ENCODE results near the gene TBC1D3I. TPM values are rescaled to one million over a fixed set of nuclear protein-coding genes. Genes with fewer than 3 reads are reported as not detected.
"Not testable (repeated sequence)": the region's sequence is repeated elsewhere in the genome, so short reads cannot be mapped to it uniquely, and the experiment has no call there.

TBC1D3I gene
- total RNA-seq: under 1 TPM in 1 of 2 experiments, not detected in 1; 0.14 TPM

GRCh38 chr17:36264470-36264869 is at the start of gene TBC1D3I:
TSS of gene TBC1D3I (minus strand) at chr17:36264570. CDS start at chr17:36262985, 1,585 bp downstream.
- DNase-seq; H3K9me3 Mint-ChIP-seq; intact Hi-C loops (cut with micrococcal nuclease); H3K4me3 Mint-ChIP-seq; H3K36me3 Mint-ChIP-seq; H3K27ac Mint-ChIP-seq; H3K27me3 Mint-ChIP-seq; H3K4me1 Mint-ChIP-seq (ENCODE audit: low read depth); CTCF ChIA-PET; POLR2A ChIA-PET: not testable (repeated sequence)

GRCh38 chr17:36295161-36295560 is 30.8 kb upstream of the TBC1D3I start:
- H3K27ac Mint-ChIP-seq; H3K27me3 Mint-ChIP-seq; H3K4me3 Mint-ChIP-seq; H3K9me3 Mint-ChIP-seq; DNase-seq; H3K36me3 Mint-ChIP-seq; intact Hi-C loops (cut with micrococcal nuclease); CTCF ChIA-PET; H3K4me1 Mint-ChIP-seq (ENCODE audit: low read depth); POLR2A ChIA-PET: not testable (repeated sequence)

GRCh38 chr17:36289965-36290612 is 25.7 kb upstream of the TBC1D3I start:
- H3K4me3 Mint-ChIP-seq; intact Hi-C loops (cut with micrococcal nuclease); DNase-seq; CTCF ChIA-PET; H3K9me3 Mint-ChIP-seq; POLR2A ChIA-PET; H3K27ac Mint-ChIP-seq; H3K36me3 Mint-ChIP-seq; H3K27me3 Mint-ChIP-seq; H3K4me1 Mint-ChIP-seq (ENCODE audit: low read depth): not testable (repeated sequence)

GRCh38 chr17:36284219-36284618 is 19.8 kb upstream of the TBC1D3I start:
- H3K27me3 Mint-ChIP-seq; POLR2A ChIA-PET; DNase-seq; H3K4me1 Mint-ChIP-seq (ENCODE audit: low read depth); H3K27ac Mint-ChIP-seq; CTCF ChIA-PET; H3K36me3 Mint-ChIP-seq; H3K9me3 Mint-ChIP-seq; intact Hi-C loops (cut with micrococcal nuclease); H3K4me3 Mint-ChIP-seq: not testable (repeated sequence)

- POLR2A ChIA-PET; CTCF ChIA-PET; H3K27me3 Mint-ChIP-seq; H3K9me3 Mint-ChIP-seq; H3K4me1 Mint-ChIP-seq (ENCODE audit: low read depth); H3K4me3 Mint-ChIP-seq; H3K27ac Mint-ChIP-seq; DNase-seq; H3K36me3 Mint-ChIP-seq; intact Hi-C loops (cut with micrococcal nuclease): not testable (repeated sequence)
Measured at GRCh38 chr17:36283256-36283655, 18.9 kb upstream of the TBC1D3I start.

GRCh38 chr17:36242046-36242445 is 22.3 kb downstream of the TBC1D3I start:
- H3K9me3 Mint-ChIP-seq; intact Hi-C loops (cut with micrococcal nuclease); POLR2A ChIA-PET; H3K4me1 Mint-ChIP-seq (ENCODE audit: low read depth); H3K27me3 Mint-ChIP-seq; CTCF ChIA-PET; H3K27ac Mint-ChIP-seq; H3K4me3 Mint-ChIP-seq; DNase-seq; H3K36me3 Mint-ChIP-seq: not testable (repeated sequence)

GRCh38 chr17:36229644-36230043 is 34.7 kb downstream of the TBC1D3I start:
- CTCF ChIA-PET; H3K36me3 Mint-ChIP-seq; H3K4me3 Mint-ChIP-seq; H3K27ac Mint-ChIP-seq; H3K4me1 Mint-ChIP-seq (ENCODE audit: low read depth); POLR2A ChIA-PET; H3K27me3 Mint-ChIP-seq; H3K9me3 Mint-ChIP-seq; intact Hi-C loops (cut with micrococcal nuclease): not testable (repeated sequence)
- peak; percentile 33 for DNase-seq

GRCh38 chr17:36222967-36223366 is 41.4 kb downstream of the TBC1D3I start:
- H3K4me3 Mint-ChIP-seq; H3K27ac Mint-ChIP-seq; POLR2A ChIA-PET; DNase-seq; H3K9me3 Mint-ChIP-seq; H3K27me3 Mint-ChIP-seq; intact Hi-C loops (cut with micrococcal nuclease); H3K4me1 Mint-ChIP-seq (ENCODE audit: low read depth); H3K36me3 Mint-ChIP-seq; CTCF ChIA-PET: not testable (repeated sequence)

GRCh38 chr17:36221581-36222100 is 42.7 kb downstream of the TBC1D3I start:
- intact Hi-C loops (cut with micrococcal nuclease): not testable (repeated sequence)
- peaks cover 13% of the 10 kb centered on the region for H3K27me3 Mint-ChIP-seq

GRCh38 chr17:36220737-36221580 is 43.4 kb downstream of the TBC1D3I start:
- CTCF ChIA-PET; H3K27ac Mint-ChIP-seq; H3K4me3 Mint-ChIP-seq; H3K4me1 Mint-ChIP-seq (ENCODE audit: low read depth); intact Hi-C loops (cut with micrococcal nuclease); POLR2A ChIA-PET; H3K9me3 Mint-ChIP-seq; H3K36me3 Mint-ChIP-seq; DNase-seq: not testable (repeated sequence)
- H3K27me3 Mint-ChIP-seq: peaks cover 13% of the 10 kb centered on the region

More at GRCh38 chr17:36221581-36222100, 42.7 kb downstream of the TBC1D3I start:
- H3K9me3 Mint-ChIP-seq; H3K36me3 Mint-ChIP-seq; CTCF ChIA-PET; H3K27ac Mint-ChIP-seq; POLR2A ChIA-PET; H3K4me3 Mint-ChIP-seq; H3K4me1 Mint-ChIP-seq (ENCODE audit: low read depth); DNase-seq: not testable (repeated sequence)

- intact Hi-C loops (cut with micrococcal nuclease): not testable (repeated sequence)
Measured at GRCh38 chr17:36219556-36219955, 44.8 kb downstream of the TBC1D3I start.

GRCh38 chr17:36215406-36216308 is 48.7 kb downstream of the TBC1D3I start:
- peaks cover 23% of the 10 kb centered on the region for H3K27me3 Mint-ChIP-seq
- H3K27ac Mint-ChIP-seq; H3K4me1 Mint-ChIP-seq (ENCODE audit: low read depth); CTCF ChIA-PET; H3K9me3 Mint-ChIP-seq; POLR2A ChIA-PET; intact Hi-C loops (cut with micrococcal nuclease); H3K4me3 Mint-ChIP-seq; H3K36me3 Mint-ChIP-seq; DNase-seq: not testable (repeated sequence)

More at GRCh38 chr17:36219556-36219955, 44.8 kb downstream of the TBC1D3I start:
- H3K36me3 Mint-ChIP-seq; H3K4me3 Mint-ChIP-seq; H3K27ac Mint-ChIP-seq; H3K9me3 Mint-ChIP-seq; POLR2A ChIA-PET; H3K4me1 Mint-ChIP-seq (ENCODE audit: low read depth); DNase-seq; CTCF ChIA-PET: not testable (repeated sequence)
- H3K27me3 Mint-ChIP-seq: peaks cover 15% of the 10 kb centered on the region
